ENCODE results near the gene FCER2.

- TF ChIP-seq, protein P1, sequence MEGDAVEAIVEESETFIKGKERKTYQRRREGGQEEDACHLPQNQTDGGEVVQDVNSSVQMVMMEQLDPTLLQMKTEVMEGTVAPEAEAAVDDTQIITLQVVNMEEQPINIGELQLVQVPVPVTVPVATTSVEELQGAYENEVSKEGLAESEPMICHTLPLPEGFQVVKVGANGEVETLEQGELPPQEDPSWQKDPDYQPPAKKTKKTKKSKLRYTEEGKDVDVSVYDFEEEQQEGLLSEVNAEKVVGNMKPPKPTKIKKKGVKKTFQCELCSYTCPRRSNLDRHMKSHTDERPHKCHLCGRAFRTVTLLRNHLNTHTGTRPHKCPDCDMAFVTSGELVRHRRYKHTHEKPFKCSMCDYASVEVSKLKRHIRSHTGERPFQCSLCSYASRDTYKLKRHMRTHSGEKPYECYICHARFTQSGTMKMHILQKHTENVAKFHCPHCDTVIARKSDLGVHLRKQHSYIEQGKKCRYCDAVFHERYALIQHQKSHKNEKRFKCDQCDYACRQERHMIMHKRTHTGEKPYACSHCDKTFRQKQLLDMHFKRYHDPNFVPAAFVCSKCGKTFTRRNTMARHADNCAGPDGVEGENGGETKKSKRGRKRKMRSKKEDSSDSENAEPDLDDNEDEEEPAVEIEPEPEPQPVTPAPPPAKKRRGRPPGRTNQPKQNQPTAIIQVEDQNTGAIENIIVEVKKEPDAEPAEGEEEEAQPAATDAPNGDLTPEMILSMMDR (IDR thresholded peaks at IDR 0.05), result no peak; the same call in 1 of the 2 replicates
- TF ChIP-seq POLR2AphosphoS5 (IDR thresholded peaks at IDR 0.05; ENCODE audit: low read depth, low read length), result no peak
Observed at GRCh38 chr19:7678971-7679751, 22.8 kb downstream of the FCER2 start.
